HG03460 (cell line): Measurements from ENCODE around the gene CCDC73.
"Not testable (repeated sequence)": the region's sequence is repeated elsewhere in the genome, so short reads cannot be mapped to it uniquely, and the experiment has no call there.

Source experiments
- ATAC-seq: cut with Tn5 transposase; IDR thresholded peaks from one replicate; pipeline ENCODE4 v1.9.1; 2021; ENCODE audit not compliant: unreplicated experiment

The CCDC73 gene

GRCh38 chr11:32706985-32707741 is 87.3 kb downstream of the CCDC73 start:
- peak; percentile 90 for ATAC-seq

GRCh38 chr11:32705309-32706033 is 89.0 kb downstream of the CCDC73 start:
- no peak for ATAC-seq

GRCh38 chr11:32704775-32705174 is 89.7 kb downstream of the CCDC73 start:
- ATAC-seq: no peak

GRCh38 chr11:32704261-32704660 is 90.2 kb downstream of the CCDC73 start:
- no peak for ATAC-seq

GRCh38 chr11:32701616-32702015 is 92.8 kb downstream of the CCDC73 start:
- ATAC-seq: no peak

GRCh38 chr11:32698579-32698978 is 95.9 kb downstream of the CCDC73 start:
- ATAC-seq: no peak

GRCh38 chr11:32671051-32671450 is 123.4 kb downstream of the CCDC73 start:
- ATAC-seq: no peak

- ATAC-seq: no peak
These were observed 134.8 kb downstream of the CCDC73 start for GRCh38 chr11:32659672-32660071.

GRCh38 chr11:32658639-32659406 is 135.6 kb downstream of the CCDC73 start:
- ATAC-seq: no peak

GRCh38 chr11:32643526-32643925 is 150.9 kb downstream of the CCDC73 start:
- no peak for ATAC-seq

GRCh38 chr11:32641361-32641760 is 153.1 kb downstream of the CCDC73 start:
- ATAC-seq: no peak

GRCh38 chr11:32635819-32636218 is 158.6 kb downstream of the CCDC73 start:
- ATAC-seq: no peak

GRCh38 chr11:32630844-32631243 is 163.6 kb downstream of the CCDC73 start:
- ATAC-seq: no peak

- ATAC-seq: no peak
These were observed 177.6 kb downstream of the CCDC73 start for GRCh38 chr11:32616903-32617302.

- ATAC-seq: no peak
These were observed 179.0 kb downstream of the CCDC73 start for GRCh38 chr11:32615422-32615821.

- no peak for ATAC-seq
These were observed 180.8 kb downstream of the CCDC73 start for GRCh38 chr11:32613500-32614151.

- ATAC-seq: no peak
These were observed 183.6 kb downstream of the CCDC73 start for GRCh38 chr11:32610797-32611352.

GRCh38 chr11:32608826-32609225 is 185.6 kb downstream of the CCDC73 start:
- not testable (repeated sequence) for ATAC-seq

- ATAC-seq: no peak
These were observed 188.2 kb downstream of the CCDC73 start for GRCh38 chr11:32606220-32606619.

GRCh38 chr11:32602657-32603415 is 191.6 kb downstream of the CCDC73 start:
- ATAC-seq: no peak
